Sigmoid colon (tissue), 4 donors: Measurements from ENCODE around the gene UNC93B1.
"Not testable (repeated sequence)": the region's sequence is repeated elsewhere in the genome, so short reads cannot be mapped to it uniquely, and the experiment has no call there.

Experiments used
- CTCF ChIP-seq, 4 experiments: fragments of 450-650 bp in 3 of 4; fragments of 200-600 bp in 1 of 4; IDR thresholded peaks; one replicate each; pipeline ENCODE4 v1.5.1; 2016 to 2019; ENCODE audit warnings: antibody characterized with exemption in 4 of 4, mild to moderate bottlenecking in 3 of 4, moderate library complexity in 2 of 4
- EP300 ChIP-seq, 4 donors: sonication (generic); formaldehyde crosslinking; IDR thresholded peaks; one replicate each; pipeline ENCODE4 v1.6.1; 2017; ENCODE audit warnings: antibody characterized with exemption in 4 of 4
- POLR2A ChIP-seq, 2 donors: fragments of 450-650 bp; IDR thresholded peaks; one replicate each; pipeline ENCODE4 v1.6.1; 2016; ENCODE audit warnings: antibody characterized with exemption in 2 of 2, mild to moderate bottlenecking in 2 of 2, moderate library complexity in 2 of 2
- POLR2AphosphoS5 ChIP-seq, 4 donors: sonication (generic); formaldehyde crosslinking; IDR thresholded peaks; one replicate each; pipeline ENCODE4 v1.6.1; 2017; ENCODE audit warnings: antibody characterized with exemption in 4 of 4

GRCh38 chr11:67963879-67964278 lies 40.0 kb downstream of the UNC93B1 start:
- TF ChIP-seq CTCF, POLR2AphosphoS5, POLR2A, EP300 (IDR thresholded peaks at IDR 0.05): not testable (repeated sequence)
